HCT116 (cell line): ENCODE data around the gene A4GNT.

ENCODE experiments used
- CTCF ChIP-seq, 3 experiments: fragments of 200-600 bp in 1 of 3; sonication (generic) in 1 of 3; IDR thresholded peaks in 2 of 3; conservative IDR thresholded peaks in 1 of 3; 2 replicates each; pipeline ENCODE4 v1.5.1; 2012 to 2017; ENCODE audit warnings: low read depth in 2 of 3, low read length in 2 of 3, antibody characterized with exemption in 1 of 3, borderline replicate concordance in 1 of 3, control low read depth in 1 of 3, mild to moderate bottlenecking in 1 of 3, mixed read lengths in 1 of 3, mixed run types in 1 of 3, moderate library complexity in 1 of 3; ENCODE audit not compliant: insufficient read depth in 1 of 3
- EZH2phosphoT487 ChIP-seq: fragments of 200-600 bp; IDR thresholded peaks from 2 replicates; pipeline ENCODE4 v1.6.1; 2018; ENCODE audit warnings: antibody characterized with exemption, borderline replicate concordance
- MAX ChIP-seq: IDR thresholded peaks from 2 replicates; pipeline ENCODE4 v1.6.1; 2012
- POLR2A ChIP-seq: IDR thresholded peaks from 2 replicates; pipeline ENCODE4 v1.7.0; 2011; ENCODE audit warnings: borderline replicate concordance; ENCODE audit not compliant: insufficient read depth, insufficient read length; ENCODE audit errors: extremely low read depth
- RAD21 ChIP-seq: IDR thresholded peaks from 2 replicates; pipeline ENCODE4 v1.6.1; 2012; ENCODE audit warnings: low read depth, mild to moderate bottlenecking

GRCh38 chr3:138139691-138140090 lies 7.5 kb upstream of the A4GNT start:
- no peak for TF ChIP-seq CTCF (IDR thresholded peaks at IDR 0.05 in 2 of 3, conservative IDR thresholded peaks at IDR 0.05 in 1 of 3; ENCODE audit: borderline replicate concordance in 1 of 3, insufficient read depth in 1 of 3, low read depth in 2 of 3, low read length in 2 of 3)
- no peak for TF ChIP-seq RAD21
- no peak for TF ChIP-seq POLR2A
- TF ChIP-seq EZH2phosphoT487: no peak
- TF ChIP-seq MAX: no peak
